HG02678 (cell line): ENCODE measurements around the gene WFDC12.

Source experiments
- ATAC-seq: cut with Tn5 transposase; IDR thresholded peaks from one replicate; pipeline ENCODE4 v1.9.1; 2021; ENCODE audit warnings: mild to moderate bottlenecking, moderate library complexity; ENCODE audit not compliant: unreplicated experiment

The WFDC12 gene

DNA sequence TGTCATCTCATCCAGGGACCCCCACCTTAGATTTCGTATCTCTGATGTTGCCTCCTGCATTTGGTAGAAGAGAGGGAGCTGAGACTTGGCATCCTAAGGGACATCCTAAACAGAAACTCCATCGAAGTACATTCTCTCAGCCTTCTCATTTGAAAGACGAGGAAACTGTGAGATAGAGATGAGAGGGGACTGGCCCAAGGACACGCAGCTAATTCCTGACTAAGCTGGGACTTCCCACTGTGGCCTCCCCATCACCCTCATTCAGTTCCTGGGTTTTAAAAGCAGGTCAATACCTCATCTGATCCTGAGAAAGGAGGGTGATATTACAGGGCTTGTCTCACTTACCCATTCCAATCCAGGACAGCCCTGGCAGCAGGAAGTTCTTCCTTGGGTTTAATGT, 8.4 kb downstream of the WFDC12 start:
- ATAC-seq: no peak

- no peak for ATAC-seq
Measured at GRCh38 chr20:45115386-45115774, 8.9 kb downstream of the WFDC12 start.

GRCh38 chr20:45114465-45115385, 9.5 kb downstream of the WFDC12 start, which contains the start of gene WFDC5:
TSS of gene WFDC5 (minus strand) at chr20:45115174. CDS start at chr20:45115083, 91 bp downstream.
- ATAC-seq: no peak

DNA sequence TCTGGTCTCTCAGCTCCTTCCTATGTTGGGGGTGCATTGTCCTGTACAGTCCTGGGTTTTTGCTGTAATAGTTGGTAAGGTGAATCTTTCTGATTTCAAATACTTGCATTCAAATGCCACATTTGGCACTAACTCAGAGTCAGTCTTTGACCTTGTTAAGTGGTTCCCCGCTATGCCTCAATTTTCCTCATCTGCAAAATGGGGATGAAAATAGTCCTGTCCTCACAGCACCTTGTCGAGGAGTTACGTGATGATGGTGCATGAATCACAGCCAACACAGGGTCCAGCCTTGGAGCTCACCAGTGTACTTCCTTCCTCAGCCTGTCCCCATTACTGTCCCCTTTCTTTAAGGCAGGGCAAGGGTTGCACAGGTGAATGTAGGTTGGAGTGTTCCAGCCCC, 10.4 kb downstream of the WFDC12 start:
- no peak for ATAC-seq

DNA sequence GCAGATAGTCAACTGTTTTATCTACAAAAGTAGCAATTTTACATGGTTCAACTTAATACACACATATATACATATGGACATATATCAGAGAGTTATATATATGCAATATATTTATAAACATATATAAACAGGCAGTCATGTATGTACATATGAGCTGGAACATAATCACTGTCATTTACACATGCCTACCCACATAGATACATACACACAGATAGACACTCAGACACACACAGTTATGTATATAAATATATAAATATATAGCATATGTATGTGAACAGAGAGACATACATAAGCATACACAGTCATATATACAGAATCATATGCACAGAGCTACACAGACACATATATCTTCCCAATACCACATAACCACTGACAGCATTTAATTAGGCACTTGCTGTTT, 11.5 kb downstream of the WFDC12 start:
- no peak for ATAC-seq

GRCh38 chr20:45111799-45112471, 12.3 kb downstream of the WFDC12 start:
- no peak for ATAC-seq

DNA sequence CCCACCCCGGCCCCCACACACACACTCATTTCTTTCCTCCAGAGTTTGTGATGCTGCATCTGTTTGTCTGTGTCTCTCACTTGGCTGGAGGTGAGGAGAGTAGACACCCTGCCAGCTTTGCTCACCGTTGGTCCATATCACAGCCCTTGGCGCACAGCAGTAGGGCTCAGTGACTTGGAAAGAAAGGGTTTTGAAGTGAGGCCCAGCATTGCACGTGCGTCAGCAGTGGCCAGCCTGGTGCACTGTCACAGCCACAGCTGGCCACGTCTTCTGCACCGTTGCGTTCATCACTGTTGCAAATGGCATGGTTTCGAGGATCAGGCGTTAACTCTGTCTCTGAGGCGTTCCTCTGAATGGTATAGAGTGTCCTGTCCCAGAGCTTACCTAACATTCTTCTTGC, 13.0 kb downstream of the WFDC12 start:
- ATAC-seq: no peak

GRCh38 chr20:45110301-45110700, 14.0 kb downstream of the WFDC12 start:
- ATAC-seq: no peak

DNA sequence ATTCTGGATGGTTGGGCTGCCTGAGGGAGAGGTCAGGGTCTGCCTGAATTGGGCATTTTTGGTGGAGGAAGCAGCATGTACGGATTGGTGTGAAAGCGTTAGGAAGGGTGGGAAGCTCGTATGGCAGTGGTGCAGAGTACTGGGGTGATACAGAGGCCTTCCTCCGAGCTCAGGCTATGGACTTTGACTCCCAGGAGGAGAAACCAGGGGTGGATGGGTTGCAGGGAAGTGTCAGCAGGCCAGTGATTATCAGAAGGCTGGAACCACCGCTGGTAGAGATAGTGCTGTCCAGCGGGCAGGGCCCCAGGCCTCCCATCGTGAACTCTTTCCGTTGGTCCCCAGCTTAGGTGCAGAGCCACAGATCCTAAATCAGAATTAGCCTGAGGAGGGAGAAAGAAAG, 14.6 kb downstream of the WFDC12 start:
- no peak for ATAC-seq

- ATAC-seq: no peak
Measured at GRCh38 chr20:45105317-45105716, 18.9 kb downstream of the WFDC12 start.

DNA sequence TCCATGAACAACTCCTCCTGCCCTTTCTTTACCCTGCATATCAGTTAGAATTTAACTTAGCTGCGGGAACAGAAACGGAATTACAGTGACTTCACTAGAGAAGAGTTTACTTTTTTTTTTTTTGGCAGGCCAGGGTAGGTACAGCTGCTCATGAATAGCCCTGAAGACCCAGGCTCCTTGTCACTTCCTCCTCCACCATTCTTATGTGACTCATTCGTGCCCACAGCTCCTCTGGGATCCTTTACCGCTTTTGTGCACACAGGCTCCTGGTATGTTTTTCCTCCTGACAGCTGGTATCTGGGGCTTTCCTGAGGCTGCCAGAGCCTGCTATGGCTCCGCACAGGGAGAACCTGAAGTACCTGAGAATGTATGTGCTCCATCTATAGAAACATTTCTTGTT, 19.5 kb downstream of the WFDC12 start:
- ATAC-seq: no peak

- ATAC-seq: no peak
Measured at GRCh38 chr20:45103072-45103471, 21.2 kb downstream of the WFDC12 start.

DNA sequence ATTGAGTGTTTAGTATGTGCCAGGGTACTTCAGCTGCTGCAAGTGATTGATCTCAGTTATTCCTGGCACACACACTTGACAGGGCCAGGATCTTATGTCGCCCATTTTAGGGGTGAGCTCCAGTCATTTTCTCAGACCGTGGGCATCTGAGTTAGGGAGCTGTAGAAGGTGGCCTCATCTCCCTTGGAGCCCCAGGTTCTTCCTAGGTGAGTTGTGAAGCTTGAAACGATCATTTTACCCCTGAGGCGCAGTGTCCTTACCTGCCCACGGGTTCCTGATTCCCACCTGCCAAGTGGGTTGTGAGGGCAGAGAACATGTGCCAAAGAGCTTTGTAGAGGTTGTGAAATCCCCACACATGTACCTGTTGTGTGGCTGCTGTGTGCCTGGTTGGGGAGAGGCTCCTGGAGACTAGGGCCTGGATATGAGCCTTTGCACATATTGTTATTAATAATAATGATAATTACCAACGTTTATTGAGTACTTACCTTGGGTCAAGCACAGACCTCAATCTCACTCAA, 22.9 kb downstream of the WFDC12 start:
- no peak for ATAC-seq

DNA sequence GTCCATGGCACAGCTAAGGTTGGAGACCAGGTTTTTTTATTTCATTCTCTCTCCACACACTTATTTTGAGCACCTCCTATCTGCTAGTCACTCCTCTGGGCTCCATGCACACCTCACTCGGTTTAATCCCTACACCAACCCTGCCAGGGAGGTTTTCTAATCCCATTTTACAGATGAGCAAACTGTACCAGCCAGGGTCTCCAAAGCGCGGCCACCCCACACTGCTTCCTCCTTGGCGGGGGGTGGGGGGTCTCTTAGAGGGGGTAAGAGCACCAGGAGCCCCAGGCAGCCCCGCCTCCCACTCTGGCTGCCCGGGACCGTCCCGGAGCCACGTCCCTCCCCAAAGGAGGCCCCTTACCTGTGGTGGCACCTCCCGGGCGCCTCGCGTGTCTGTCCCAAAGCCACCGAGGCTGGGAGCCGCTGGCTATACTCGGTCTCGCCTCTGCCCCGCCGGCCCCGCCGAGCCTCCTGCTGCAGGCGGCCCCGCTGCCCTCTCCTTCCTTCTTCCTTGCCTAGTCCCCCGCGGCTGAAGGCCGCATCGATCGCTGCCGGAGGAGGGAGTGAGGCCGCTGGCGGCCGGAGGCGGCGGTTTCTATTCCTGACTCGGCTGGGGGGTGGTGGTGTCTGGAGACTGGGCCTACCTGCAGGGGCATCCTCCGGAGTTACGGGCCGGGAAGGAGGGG, 23.6 kb downstream of the WFDC12 start, which contains the start of gene KCNS1:
TSS of gene KCNS1 (minus strand) at position 565 of the 683 bp plus-strand sequence. CDS start 1,891 bp downstream, outside the sequence.
- ATAC-seq: no peak

DNA sequence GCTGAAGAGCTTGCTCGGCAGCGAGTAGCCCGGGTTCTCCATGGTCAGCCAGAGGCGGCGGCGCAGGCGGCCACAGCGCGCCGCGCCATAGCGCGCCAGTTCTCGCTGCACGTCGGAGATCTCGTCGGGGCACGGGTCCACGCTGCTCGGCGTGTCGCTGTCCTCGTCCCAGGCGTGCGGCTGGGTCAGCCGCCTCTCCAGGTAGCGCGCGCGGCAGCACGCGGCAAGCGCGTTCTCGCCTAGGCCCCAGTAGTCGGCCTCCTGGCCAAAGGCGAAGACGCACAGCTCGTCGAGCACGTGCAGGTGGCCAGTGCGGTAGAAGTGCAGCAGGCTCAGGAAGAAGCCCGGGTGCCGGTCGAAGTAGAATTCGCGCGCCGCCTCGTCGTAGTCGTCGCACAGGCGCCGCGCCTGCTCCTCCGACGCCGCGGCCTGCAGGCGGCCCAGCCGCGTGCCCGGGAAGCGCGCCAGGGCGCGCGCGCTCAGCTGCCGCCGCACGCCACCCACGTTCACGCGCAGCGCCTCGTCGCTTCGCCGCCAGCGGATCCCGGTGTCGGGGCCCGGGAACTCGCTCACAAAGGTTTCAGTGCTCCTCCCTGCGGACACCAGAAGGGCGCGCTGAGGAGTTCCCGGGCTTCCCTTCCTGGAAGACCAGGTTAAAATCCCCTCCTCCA, 26.0 kb downstream of the WFDC12 start:
- no peak for ATAC-seq

- ATAC-seq: no peak
Measured at GRCh38 chr20:45097485-45098102, 26.7 kb downstream of the WFDC12 start.

- ATAC-seq: no peak
Measured at GRCh38 chr20:45096781-45097180, 27.5 kb downstream of the WFDC12 start.

GRCh38 chr20:45095805-45096238, 28.4 kb downstream of the WFDC12 start:
- no peak for ATAC-seq

DNA sequence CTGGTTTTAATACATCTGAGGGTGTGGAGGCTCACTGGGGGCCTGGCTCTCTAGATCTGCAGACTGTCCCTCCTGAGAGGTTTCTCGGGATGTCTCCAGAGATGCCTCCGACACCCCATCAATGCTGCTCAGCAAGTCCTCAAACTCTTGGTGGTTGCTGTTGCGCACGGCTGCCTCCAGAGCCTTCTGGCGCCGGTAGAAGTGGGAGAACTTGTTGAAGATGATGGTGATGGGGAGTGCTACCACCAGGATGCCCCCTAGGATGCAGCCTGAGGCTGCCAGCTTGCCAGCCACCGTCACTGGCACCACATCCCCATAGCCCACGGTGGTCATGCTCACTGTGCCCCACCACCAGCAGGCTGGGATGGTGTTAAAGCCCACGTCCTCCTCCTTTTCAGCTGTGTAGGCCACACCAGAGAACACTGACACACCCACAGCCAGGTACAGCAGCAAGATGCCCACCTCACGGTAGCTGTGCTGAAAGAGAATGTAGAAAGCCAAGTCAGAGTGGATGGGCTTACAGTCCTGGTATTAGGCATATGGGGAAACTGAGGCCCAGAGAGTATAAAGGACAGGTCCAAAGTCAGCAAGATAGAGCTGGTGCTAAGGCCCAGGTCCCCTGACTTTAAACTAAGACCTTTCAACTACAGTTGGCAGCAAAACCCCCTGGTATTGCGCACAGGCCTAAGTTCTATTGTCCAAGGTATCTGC, 29.2 kb downstream of the WFDC12 start:
- no peak for ATAC-seq

DNA sequence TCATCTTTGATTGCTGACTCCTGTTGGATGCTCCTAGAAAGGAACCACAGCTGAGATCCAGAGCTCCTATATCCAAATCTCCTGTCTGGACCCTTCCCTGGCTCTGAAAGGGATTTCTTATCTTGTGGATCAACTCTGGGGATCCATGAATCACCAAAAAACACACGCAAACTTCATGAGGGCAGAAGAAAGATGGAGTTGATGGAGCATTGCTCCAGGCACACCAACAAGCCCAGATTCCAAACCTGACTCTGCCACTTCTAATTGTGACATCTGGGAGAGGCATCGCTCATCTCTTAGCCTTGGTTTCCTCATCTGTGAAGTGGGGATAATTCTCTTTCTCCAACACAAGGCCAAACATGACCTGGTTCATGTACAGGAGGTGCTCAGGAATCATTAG, 30.1 kb downstream of the WFDC12 start:
- no peak for ATAC-seq
